ENCODE measurements around the gene E2F1.

Gene E2F1

GRCh38 chr20:33668466-33669155 lies 17.6 kb downstream of the E2F1 start:
- no peak overlapping the region for H3K4me3 ChIP-seq (ENCODE audit: low read depth, low read length)

GRCh38 chr20:33667676-33668465 lies 18.3 kb downstream of the E2F1 start:
- Histone ChIP-seq H3K27ac (ENCODE audit: low read depth, low read length) (no peak overlapping the region), H3K27me3 (ENCODE audit: control insufficient read depth, insufficient read depth, low read length) (peaks cover 7% of the 10 kb centered on the region), H3K4me3 (ENCODE audit: low read depth, low read length) (peak overlapping the region; percentile 62), H3K36me3 (ENCODE audit: control insufficient read depth, insufficient read depth, low read length) (peaks cover 35% of the 10 kb centered on the region), H3K9ac (ENCODE audit: low read depth, low read length) (no peak overlapping the region), H3K9me3 (ENCODE audit: control insufficient read depth, insufficient read depth, low read length) (no peaks in the 10 kb centered on the region), H3K4me1 (ENCODE audit: control insufficient read depth, insufficient read depth, low read length) (peaks cover 21% of the 10 kb centered on the region)

More at GRCh38 chr20:33668466-33669155, 17.6 kb downstream of the E2F1 start:
- peaks cover 35% of the 10 kb centered on the region for H3K36me3 ChIP-seq (ENCODE audit: control insufficient read depth, insufficient read depth, low read length)
- H3K27me3 ChIP-seq (ENCODE audit: control insufficient read depth, insufficient read depth, low read length): peaks cover 7% of the 10 kb centered on the region
- peaks cover 26% of the 10 kb centered on the region for H3K4me1 ChIP-seq (ENCODE audit: control insufficient read depth, insufficient read depth, low read length)
- H3K9ac ChIP-seq (ENCODE audit: low read depth, low read length): no peak overlapping the region
- no peaks in the 10 kb centered on the region for H3K9me3 ChIP-seq (ENCODE audit: control insufficient read depth, insufficient read depth, low read length)
- H3K27ac ChIP-seq (ENCODE audit: low read depth, low read length): no peak overlapping the region

- H3K36me3 ChIP-seq (ENCODE audit: control insufficient read depth, insufficient read depth, low read length): peaks cover 35% of the 10 kb centered on the region
- peaks cover 7% of the 10 kb centered on the region for H3K27me3 ChIP-seq (ENCODE audit: control insufficient read depth, insufficient read depth, low read length)
- H3K9ac ChIP-seq (ENCODE audit: low read depth, low read length): no peak overlapping the region; the same call in 1 of the 2 replicates
- peak overlapping the region; percentile 62 for H3K4me3 ChIP-seq (ENCODE audit: low read depth, low read length)
- H3K27ac ChIP-seq (ENCODE audit: low read depth, low read length): peak overlapping the region; percentile 22
- no peaks in the 10 kb centered on the region for H3K9me3 ChIP-seq (ENCODE audit: control insufficient read depth, insufficient read depth, low read length)
- peaks cover 23% of the 10 kb centered on the region for H3K4me1 ChIP-seq (ENCODE audit: control insufficient read depth, insufficient read depth, low read length)
Observed at GRCh38 chr20:33667245-33667675, 18.9 kb downstream of the E2F1 start.

- H3K4me3 ChIP-seq (ENCODE audit: low read depth, low read length): peak within 1 kb of the TSS; percentile 62
- peaks cover 31% of the 10 kb centered on the region for H3K36me3 ChIP-seq (ENCODE audit: control insufficient read depth, insufficient read depth, low read length)
- peaks cover 23% of the 10 kb centered on the region for H3K4me1 ChIP-seq (ENCODE audit: control insufficient read depth, insufficient read depth, low read length)
- H3K9ac ChIP-seq (ENCODE audit: low read depth, low read length): no peak within 1 kb of the TSS; the same call in 1 of the 2 replicates
- peak within 1 kb of the TSS; percentile 67 for H3K27ac ChIP-seq (ENCODE audit: low read depth, low read length)
- H3K27me3 ChIP-seq (ENCODE audit: control insufficient read depth, insufficient read depth, low read length): peaks cover 7% of the 10 kb centered on the region
- no peaks in the 10 kb centered on the region for H3K9me3 ChIP-seq (ENCODE audit: control insufficient read depth, insufficient read depth, low read length)
Observed at GRCh38 chr20:33666293-33667244, 19.6 kb downstream of the E2F1 start, which contains the start of gene ACTL10. TSS of gene ACTL10 (plus strand) at chr20:33666943. CDS start at chr20:33667498, 555 bp downstream.

GRCh38 chr20:33664762-33665144 lies 21.4 kb downstream of the E2F1 start:
- Histone ChIP-seq H3K9me3 (ENCODE audit: control insufficient read depth, insufficient read depth, low read length) (no peaks in the 10 kb centered on the region), H3K27me3 (ENCODE audit: control insufficient read depth, insufficient read depth, low read length) (peaks cover 7% of the 10 kb centered on the region), H3K4me1 (ENCODE audit: control insufficient read depth, insufficient read depth, low read length) (peaks cover 23% of the 10 kb centered on the region), H3K4me3 (ENCODE audit: low read depth, low read length) (no peak overlapping the region), H3K36me3 (ENCODE audit: control insufficient read depth, insufficient read depth, low read length) (peaks cover 16% of the 10 kb centered on the region), H3K27ac (ENCODE audit: low read depth, low read length) (no peak overlapping the region), H3K9ac (ENCODE audit: low read depth, low read length) (no peak overlapping the region)

- H3K36me3 ChIP-seq (ENCODE audit: control insufficient read depth, insufficient read depth, low read length): peaks cover 13% of the 10 kb centered on the region
- H3K4me3 ChIP-seq (ENCODE audit: low read depth, low read length): peak overlapping the region; percentile 93
- H3K4me1 ChIP-seq (ENCODE audit: control insufficient read depth, insufficient read depth, low read length): peaks cover 23% of the 10 kb centered on the region
- H3K27ac ChIP-seq (ENCODE audit: low read depth, low read length): peak overlapping the region; percentile 81
- H3K27me3 ChIP-seq (ENCODE audit: control insufficient read depth, insufficient read depth, low read length): peaks cover 7% of the 10 kb centered on the region
- no peaks in the 10 kb centered on the region for H3K9me3 ChIP-seq (ENCODE audit: control insufficient read depth, insufficient read depth, low read length)
- peak overlapping the region; percentile 68 for H3K9ac ChIP-seq (ENCODE audit: low read depth, low read length)
Observed at GRCh38 chr20:33664085-33664761, 22.0 kb downstream of the E2F1 start.

- Histone ChIP-seq H3K9ac (ENCODE audit: low read depth, low read length) (peak overlapping the region; percentile 68), H3K4me1 (ENCODE audit: control insufficient read depth, insufficient read depth, low read length) (peaks cover 23% of the 10 kb centered on the region), H3K9me3 (ENCODE audit: control insufficient read depth, insufficient read depth, low read length) (no peaks in the 10 kb centered on the region), H3K4me3 (ENCODE audit: low read depth, low read length) (peak overlapping the region; percentile 93), H3K27ac (ENCODE audit: low read depth, low read length) (peak overlapping the region; percentile 81), H3K36me3 (ENCODE audit: control insufficient read depth, insufficient read depth, low read length) (peaks cover 7% of the 10 kb centered on the region; the same call in 1 of the 2 replicates), H3K27me3 (ENCODE audit: control insufficient read depth, insufficient read depth, low read length) (peaks cover 7% of the 10 kb centered on the region)
Observed at GRCh38 chr20:33663161-33664084, 22.8 kb downstream of the E2F1 start.

GRCh38 chr20:33662172-33662571 lies 24.0 kb downstream of the E2F1 start, which contains the start of gene C20orf144:
TSS of gene C20orf144 (plus strand) at chr20:33662327. CDS start at chr20:33662346, 19 bp downstream.
- H3K9me3 ChIP-seq (ENCODE audit: control insufficient read depth, insufficient read depth, low read length): no peaks in the 10 kb centered on the region
- H3K4me1 ChIP-seq (ENCODE audit: control insufficient read depth, insufficient read depth, low read length): peaks cover 23% of the 10 kb centered on the region
- H3K9ac ChIP-seq (ENCODE audit: low read depth, low read length): peak within 1 kb of the TSS; percentile 68
- H3K27ac ChIP-seq (ENCODE audit: low read depth, low read length): peak within 1 kb of the TSS; percentile 81
- peak within 1 kb of the TSS; percentile 93 for H3K4me3 ChIP-seq (ENCODE audit: low read depth, low read length)
- peaks cover 16% of the 10 kb centered on the region; the same call in 1 of the 2 replicates for H3K36me3 ChIP-seq (ENCODE audit: control insufficient read depth, insufficient read depth, low read length)
- no peaks in the 10 kb centered on the region for H3K27me3 ChIP-seq (ENCODE audit: control insufficient read depth, insufficient read depth, low read length)

- Histone ChIP-seq H3K4me3 (ENCODE audit: low read depth, low read length) (no peak overlapping the region), H3K4me1 (ENCODE audit: control insufficient read depth, insufficient read depth, low read length) (peaks cover 16% of the 10 kb centered on the region), H3K9ac (ENCODE audit: low read depth, low read length) (no peak overlapping the region), H3K27ac (ENCODE audit: low read depth, low read length) (no peak overlapping the region), H3K36me3 (ENCODE audit: control insufficient read depth, insufficient read depth, low read length) (peaks cover 18% of the 10 kb centered on the region; the same call in 1 of the 2 replicates), H3K9me3 (ENCODE audit: control insufficient read depth, insufficient read depth, low read length) (no peaks in the 10 kb centered on the region), H3K27me3 (ENCODE audit: control insufficient read depth, insufficient read depth, low read length) (no peaks in the 10 kb centered on the region)
Observed at GRCh38 chr20:33660685-33661058, 25.5 kb downstream of the E2F1 start.

Data from HUES48 (cell line).